Medulla oblongata (tissue), 1 donor: ENCODE measurements around the gene TEX53.

Source experiments
- DNase-seq: peaks from one replicate; pipeline ENCODE4 v3.0.0-alpha.2; 2015; ENCODE audit errors: extremely low spot score

The TEX53 gene

GRCh38 chr9:114606597-114607207, 50.9 kb downstream of the TEX53 start:
- no peak for DNase-seq
